AG09319 (cell line): Measurements from ENCODE around the gene SUPT6H.

Experiments used
- DNase-seq: peaks from one replicate; pipeline ENCODE4 v3.0.0-alpha.2; 2010; ENCODE audit warnings: low read depth; ENCODE audit errors: extremely low read depth
- TF ChIP-seq, protein P1 (sequence below): IDR thresholded peaks from 2 replicates; pipeline ENCODE4 v1.5.1; 2011; ENCODE audit warnings: low read depth, mild to moderate bottlenecking, inconsistent platforms, low read length, moderate library complexity

The SUPT6H gene

DNA sequence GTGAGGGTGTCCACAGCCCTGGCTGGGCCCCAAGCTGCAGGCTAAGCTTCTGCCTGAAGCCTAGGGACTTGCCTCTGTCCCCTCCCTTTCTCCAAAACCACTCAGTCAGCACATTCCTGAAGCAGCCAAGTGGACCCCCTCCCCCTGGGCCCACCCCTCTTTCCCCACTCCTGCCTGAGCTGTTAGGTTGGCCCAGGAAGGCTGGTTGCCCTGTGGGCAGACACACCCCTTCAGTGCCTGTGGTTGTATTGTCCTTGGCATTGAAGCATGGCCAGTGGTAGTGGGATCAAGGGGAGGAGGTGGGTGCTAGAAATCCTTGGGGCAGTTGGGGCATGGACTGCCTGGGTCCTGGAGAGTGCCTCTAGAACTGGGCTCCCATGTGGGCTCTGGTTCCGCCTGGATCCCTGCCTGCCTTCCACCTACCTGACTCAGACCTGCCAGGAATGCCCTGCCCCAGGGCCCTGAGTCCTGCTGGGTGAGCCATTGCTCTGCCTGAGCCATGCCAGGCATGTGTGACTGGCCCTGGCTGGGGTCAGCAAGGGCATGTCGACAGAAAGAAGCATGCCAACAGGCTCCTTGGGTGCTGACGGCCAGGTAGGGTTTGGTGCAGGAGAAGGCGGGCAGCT lies 83.9 kb downstream of the SUPT6H start:
- no peak for DNase-seq
- TF ChIP-seq, protein P1, sequence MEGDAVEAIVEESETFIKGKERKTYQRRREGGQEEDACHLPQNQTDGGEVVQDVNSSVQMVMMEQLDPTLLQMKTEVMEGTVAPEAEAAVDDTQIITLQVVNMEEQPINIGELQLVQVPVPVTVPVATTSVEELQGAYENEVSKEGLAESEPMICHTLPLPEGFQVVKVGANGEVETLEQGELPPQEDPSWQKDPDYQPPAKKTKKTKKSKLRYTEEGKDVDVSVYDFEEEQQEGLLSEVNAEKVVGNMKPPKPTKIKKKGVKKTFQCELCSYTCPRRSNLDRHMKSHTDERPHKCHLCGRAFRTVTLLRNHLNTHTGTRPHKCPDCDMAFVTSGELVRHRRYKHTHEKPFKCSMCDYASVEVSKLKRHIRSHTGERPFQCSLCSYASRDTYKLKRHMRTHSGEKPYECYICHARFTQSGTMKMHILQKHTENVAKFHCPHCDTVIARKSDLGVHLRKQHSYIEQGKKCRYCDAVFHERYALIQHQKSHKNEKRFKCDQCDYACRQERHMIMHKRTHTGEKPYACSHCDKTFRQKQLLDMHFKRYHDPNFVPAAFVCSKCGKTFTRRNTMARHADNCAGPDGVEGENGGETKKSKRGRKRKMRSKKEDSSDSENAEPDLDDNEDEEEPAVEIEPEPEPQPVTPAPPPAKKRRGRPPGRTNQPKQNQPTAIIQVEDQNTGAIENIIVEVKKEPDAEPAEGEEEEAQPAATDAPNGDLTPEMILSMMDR = no peak

DNA sequence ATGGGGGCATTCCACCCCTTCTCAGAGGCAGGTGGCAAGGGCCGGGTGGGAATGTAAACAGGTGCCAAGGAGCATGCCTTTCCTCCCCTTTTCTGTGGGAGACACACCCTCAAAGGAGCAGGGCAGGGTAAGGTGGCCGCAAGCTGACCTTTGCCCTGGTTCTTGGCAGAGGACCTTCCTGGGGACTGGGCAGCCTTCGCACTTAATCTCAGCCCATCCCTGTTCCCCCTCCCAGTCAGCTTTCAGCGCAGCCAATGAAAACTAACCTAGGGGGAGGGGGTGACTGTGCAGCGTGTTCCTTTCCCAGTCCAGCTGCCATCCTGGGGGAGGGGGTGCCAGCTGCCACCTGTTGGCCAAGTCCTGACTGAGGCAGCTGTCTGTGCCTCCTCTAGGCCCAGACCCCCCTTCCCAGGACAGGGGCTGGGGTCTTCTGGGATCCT lies 84.6 kb downstream of the SUPT6H start:
- no peak for DNase-seq
- TF ChIP-seq, protein P1 = no peak

DNA sequence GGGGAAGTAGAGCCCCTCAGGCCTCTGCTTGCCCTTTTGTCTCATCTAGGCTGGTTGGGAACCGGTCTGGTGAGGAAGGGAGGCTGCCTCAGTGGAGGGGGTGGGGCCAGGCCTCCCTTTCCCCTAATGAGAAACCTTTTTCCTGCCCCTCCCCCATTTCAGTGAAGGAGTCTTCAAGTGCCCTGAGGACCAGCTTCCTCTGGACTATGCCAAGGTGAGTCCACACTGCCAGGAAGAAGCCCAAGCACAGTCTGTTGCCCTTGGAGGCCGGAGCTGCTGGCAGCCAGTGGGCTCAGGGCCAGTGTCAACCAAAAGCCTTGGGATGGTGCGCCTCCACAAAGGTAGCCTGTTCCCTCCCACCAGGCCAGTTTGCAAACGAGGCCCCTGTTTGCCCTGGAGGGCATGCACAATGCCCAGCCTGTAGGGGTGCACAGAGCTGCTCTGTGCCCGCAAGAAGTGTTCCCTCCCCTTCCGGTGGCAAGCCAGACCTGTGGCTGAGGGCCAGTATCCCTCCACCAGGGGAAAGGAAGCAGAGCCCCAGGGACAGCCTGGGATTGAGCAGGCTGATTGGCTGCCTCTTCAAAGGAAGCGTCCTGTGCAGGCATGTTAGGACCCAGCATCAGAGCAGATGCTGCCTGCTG lies 85.2 kb downstream of the SUPT6H start:
- TF ChIP-seq, protein P1 = no peak
- DNase-seq = no peak

DNA sequence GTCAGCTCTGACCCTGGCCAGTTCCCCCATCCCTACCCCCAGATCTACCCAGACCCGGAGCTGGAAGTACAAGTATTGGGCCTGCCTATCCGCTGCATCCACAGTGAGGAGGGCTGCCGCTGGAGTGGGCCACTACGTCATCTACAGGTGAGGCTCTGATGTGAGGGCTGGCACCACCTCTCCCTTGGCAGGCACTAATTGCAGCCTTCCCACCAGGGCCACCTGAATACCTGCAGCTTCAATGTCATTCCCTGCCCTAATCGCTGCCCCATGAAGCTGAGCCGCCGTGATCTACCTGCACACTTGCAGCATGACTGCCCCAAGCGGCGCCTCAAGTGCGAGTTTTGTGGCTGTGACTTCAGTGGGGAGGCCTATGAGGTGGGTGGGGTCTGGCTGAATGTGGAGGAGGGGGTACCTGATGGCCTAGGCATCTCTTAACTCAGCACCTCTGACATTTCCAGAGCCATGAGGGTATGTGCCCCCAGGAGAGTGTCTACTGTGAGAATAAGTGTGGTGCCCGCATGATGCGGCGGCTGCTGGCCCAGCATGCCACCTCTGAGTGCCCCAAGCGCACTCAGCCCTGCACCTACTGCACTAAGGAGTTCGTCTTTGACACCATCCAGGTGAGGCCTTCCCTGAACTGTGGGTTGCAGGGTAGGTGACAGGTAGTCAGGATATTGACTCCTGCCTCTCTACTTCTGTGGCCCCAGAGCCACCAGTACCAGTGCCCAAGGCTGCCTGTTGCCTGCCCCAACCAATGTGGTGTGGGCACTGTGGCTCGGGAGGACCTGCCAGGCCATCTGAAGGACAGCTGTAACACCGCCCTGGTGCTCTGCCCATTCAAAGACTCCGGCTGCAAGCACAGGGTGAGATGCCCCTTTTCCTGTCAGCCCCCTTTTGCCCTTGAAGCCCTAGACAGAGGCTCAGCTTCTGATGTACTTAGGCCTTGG lies 86.1 kb downstream of the SUPT6H start:
- TF ChIP-seq, protein P1 = no peak
- no peak for DNase-seq

DNA sequence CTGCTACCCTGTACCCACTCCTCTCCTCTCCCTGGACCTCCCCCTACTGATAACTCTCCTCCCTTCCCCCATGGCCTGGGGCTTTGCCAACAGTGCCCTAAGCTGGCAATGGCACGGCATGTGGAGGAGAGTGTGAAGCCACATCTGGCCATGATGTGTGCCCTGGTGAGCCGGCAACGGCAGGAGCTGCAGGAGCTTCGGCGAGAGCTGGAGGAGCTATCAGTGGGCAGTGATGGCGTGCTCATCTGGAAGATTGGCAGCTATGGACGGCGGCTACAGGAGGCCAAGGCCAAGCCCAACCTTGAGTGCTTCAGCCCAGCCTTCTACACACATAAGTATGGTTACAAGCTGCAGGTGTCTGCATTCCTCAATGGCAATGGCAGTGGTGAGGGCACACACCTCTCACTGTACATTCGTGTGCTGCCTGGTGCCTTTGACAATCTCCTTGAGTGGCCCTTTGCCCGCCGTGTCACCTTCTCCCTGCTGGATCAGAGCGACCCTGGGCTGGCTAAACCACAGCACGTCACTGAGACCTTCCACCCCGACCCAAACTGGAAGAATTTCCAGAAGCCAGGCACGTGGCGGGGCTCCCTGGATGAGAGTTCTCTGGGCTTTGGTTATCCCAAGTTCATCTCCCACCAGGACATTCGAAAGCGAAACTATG lies 87.0 kb downstream of the SUPT6H start:
- no peak for DNase-seq
- TF ChIP-seq, protein P1 = no peak

DNA sequence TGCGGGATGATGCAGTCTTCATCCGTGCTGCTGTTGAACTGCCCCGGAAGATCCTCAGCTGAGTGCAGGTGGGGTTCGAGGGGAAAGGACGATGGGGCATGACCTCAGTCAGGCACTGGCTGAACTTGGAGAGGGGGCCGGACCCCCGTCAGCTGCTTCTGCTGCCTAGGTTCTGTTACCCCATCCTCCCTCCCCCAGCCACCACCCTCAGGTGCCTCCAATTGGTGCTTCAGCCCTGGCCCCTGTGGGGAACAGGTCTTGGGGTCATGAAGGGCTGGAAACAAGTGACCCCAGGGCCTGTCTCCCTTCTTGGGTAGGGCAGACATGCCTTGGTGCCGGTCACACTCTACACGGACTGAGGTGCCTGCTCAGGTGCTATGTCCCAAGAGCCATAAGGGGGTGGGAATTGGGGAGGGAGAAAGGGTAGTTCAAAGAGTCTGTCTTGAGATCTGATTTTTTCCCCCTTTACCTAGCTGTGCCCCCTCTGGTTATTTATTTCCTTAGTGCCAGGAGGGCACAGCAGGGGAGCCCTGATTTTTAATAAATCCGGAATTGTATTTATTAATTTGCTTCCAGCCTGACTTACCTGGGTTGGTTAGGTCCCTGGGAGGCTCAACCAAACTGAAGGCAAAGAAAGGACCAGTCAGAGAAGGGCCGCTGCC lies 87.6 kb downstream of the SUPT6H start:
- TF ChIP-seq, protein P1 = no peak
- DNase-seq = no peak
